Neural cell (in vitro differentiated cells): Measurements from ENCODE around the gene EPHA4. TPM values are rescaled to one million over a fixed set of nuclear protein-coding genes. Genes with fewer than 3 reads are reported as not detected.

ENCODE experiments used
- H2AFZ ChIP-seq: fragments of 200-600, 300-800 bp; sonication (generic), shearing (Covaris generic); 2 replicates; pipeline ENCODE4 v1.6.0; 2014; ENCODE audit warnings: low read depth, mild to moderate bottlenecking, antibody characterized with exemption, low read length, moderate library complexity
- H3F3A ChIP-seq: fragments of 200-600 bp; shearing (Covaris generic); 2 replicates; pipeline ENCODE4 v1.6.1; 2016; ENCODE audit warnings: mild to moderate bottlenecking, moderate library complexity, mixed read lengths, antibody characterized with exemption, low read length; ENCODE audit not compliant: insufficient read depth, poor library complexity, severe bottlenecking
- H3K27ac ChIP-seq: fragments of 200-600, 300-800 bp; sonication (generic), shearing (Covaris generic); 2 replicates; pipeline ENCODE4 v1.5.1; 2014; ENCODE audit warnings: mild to moderate bottlenecking, low read length, moderate library complexity
- H3K27me3 ChIP-seq: fragments of 300-800, 200-600 bp; sonication (generic), shearing (Covaris generic); 2 replicates; pipeline ENCODE4 v1.6.0; 2014; ENCODE audit warnings: mild to moderate bottlenecking, low read depth, low read length, moderate library complexity; ENCODE audit not compliant: insufficient read depth
- H3K36me3 ChIP-seq: fragments of 300-800, 200-600 bp; sonication (generic), shearing (Covaris generic); 2 replicates; pipeline ENCODE4 v1.5.1; 2014; ENCODE audit warnings: mild to moderate bottlenecking, antibody characterized with exemption, low read length, moderate library complexity; ENCODE audit not compliant: insufficient read depth
- H3K4me2 ChIP-seq: fragments of 300-800, 200-600 bp; sonication (generic), shearing (Covaris generic); 2 replicates; pipeline ENCODE4 v1.6.0; 2014; ENCODE audit warnings: mild to moderate bottlenecking, low read length
- H3K4me3 ChIP-seq: fragments of 300-800, 200-600 bp; sonication (generic), shearing (Covaris generic); 2 replicates; pipeline ENCODE4 v1.5.1; 2014; ENCODE audit warnings: mild to moderate bottlenecking, low read length, moderate library complexity
- H3K79me2 ChIP-seq: fragments of 200-600 bp; shearing (Covaris generic); replicated peaks from 2 replicates; pipeline ENCODE4 v1.6.0; 2014; ENCODE audit warnings: mild to moderate bottlenecking, low read length, moderate library complexity; ENCODE audit not compliant: insufficient read depth
- H3K9ac ChIP-seq: fragments of 300-800, 200-600 bp; sonication (generic), shearing (Covaris generic); 2 replicates; pipeline ENCODE4 v1.6.1; 2016; ENCODE audit warnings: mild to moderate bottlenecking, low read length, mixed read lengths
- H3K9me2 ChIP-seq: fragments of 200-600 bp; shearing (Covaris generic); 2 replicates; pipeline ENCODE4 v1.6.1; 2016; ENCODE audit warnings: mild to moderate bottlenecking, low read length, mixed read lengths; ENCODE audit not compliant: insufficient read depth
- H3K9me3 ChIP-seq: fragments of 200-600, 300-800 bp; sonication (generic), shearing (Covaris generic); 2 replicates; pipeline ENCODE4 v1.6.1; 2016; ENCODE audit warnings: mild to moderate bottlenecking, mixed run types, low read length, moderate library complexity, mixed read lengths
- H4K20me1 ChIP-seq: fragments of 200-600 bp; shearing (Covaris generic); 2 replicates; pipeline ENCODE4 v1.6.1; 2016; ENCODE audit warnings: mild to moderate bottlenecking, mixed run types; ENCODE audit not compliant: insufficient read depth
- CTCF ChIP-seq: fragments of 450-650 bp; IDR thresholded peaks from 2 replicates; pipeline ENCODE4 v1.5.1; 2014; ENCODE audit warnings: antibody characterized with exemption, mild to moderate bottlenecking, moderate library complexity; ENCODE audit not compliant: poor library complexity, severe bottlenecking
- EP300 ChIP-seq: fragments of 450-650 bp; conservative IDR thresholded peaks from 2 replicates; pipeline ENCODE4 v1.6.1; 2014; ENCODE audit warnings: antibody characterized with exemption, mild to moderate bottlenecking, moderate library complexity; ENCODE audit not compliant: poor library complexity, severe bottlenecking
- EZH2 ChIP-seq: fragments of 200-600, 300-800 bp; shearing (Covaris generic), sonication (generic); IDR thresholded peaks from 2 replicates; pipeline ENCODE4 v1.6.1; 2014; ENCODE audit warnings: antibody characterized with exemption, low read length, borderline replicate concordance, mild to moderate bottlenecking; ENCODE audit not compliant: insufficient read depth, poor library complexity, severe bottlenecking
- MXI1 ChIP-seq: fragments of 450-650 bp; conservative IDR thresholded peaks from 2 replicates; pipeline ENCODE4 v1.6.1; 2014; ENCODE audit warnings: antibody characterized with exemption, mild to moderate bottlenecking; ENCODE audit not compliant: poor library complexity, severe bottlenecking
- POLR2AphosphoS5 ChIP-seq: IDR thresholded peaks from 2 replicates; pipeline ENCODE4 v1.6.1; 2012
- RAD21 ChIP-seq: fragments of 450-650 bp; conservative IDR thresholded peaks from 2 replicates; pipeline ENCODE4 v1.6.1; 2014; ENCODE audit warnings: antibody characterized with exemption, mild to moderate bottlenecking, moderate library complexity
- REST ChIP-seq: IDR thresholded peaks from 2 replicates; pipeline ENCODE4 v1.6.1; 2012; ENCODE audit warnings: borderline replicate concordance
- SMC3 ChIP-seq: fragments of 450-650 bp; conservative IDR thresholded peaks from 2 replicates; pipeline ENCODE4 v1.6.1; 2014; ENCODE audit warnings: antibody characterized with exemption, mild to moderate bottlenecking, moderate library complexity; ENCODE audit not compliant: poor library complexity
- TAF1 ChIP-seq: IDR thresholded peaks from 2 replicates; pipeline ENCODE4 v1.6.1; 2012; ENCODE audit warnings: low read depth
- polyA plus RNA-seq: library from polyadenylated mRNA; depleted of rRNA; stranded (reverse); fragments of >200 nt; gene quantifications from 2 replicates; pipeline ENCODE4 v1.2.3, GENCODE V29; 2014

EPHA4 gene
- polyA plus RNA-seq, 1 donor from 2014 or later: 71.1 TPM

- H4K20me1 ChIP-seq: no peaks in the 10 kb centered on the region
- no peak overlapping the region for H3K27ac ChIP-seq
- H3K9me3 ChIP-seq: no peaks in the 10 kb centered on the region
- no peak overlapping the region for H3K9ac ChIP-seq
- TF ChIP-seq CTCF: no peak
- no peak for TF ChIP-seq EP300
- TF ChIP-seq MXI1: no peak
- H3K79me2 ChIP-seq: no peaks in the 10 kb centered on the region
- no peaks in the 10 kb centered on the region for H3F3A ChIP-seq
- no peaks in the 10 kb centered on the region for H3K36me3 ChIP-seq
- H3K4me3 ChIP-seq: no peak overlapping the region
- no peaks in the 10 kb centered on the region for H3K9me2 ChIP-seq
- H2AFZ ChIP-seq: no peak overlapping the region
- no peaks in the 10 kb centered on the region for H3K27me3 ChIP-seq
- no peak overlapping the region for H3K4me2 ChIP-seq
These were observed 18.8 kb upstream of the EPHA4 start for GRCh38 chr2:221590861-221591365.

GRCh38 chr2:221589696-221590095, 17.6 kb upstream of the EPHA4 start:
- no peaks in the 10 kb centered on the region for H3K79me2 ChIP-seq
- no peaks in the 10 kb centered on the region for H3K36me3 ChIP-seq
- no peak overlapping the region for H3K27ac ChIP-seq
- H3K9me2 ChIP-seq: no peaks in the 10 kb centered on the region
- H3K9ac ChIP-seq: no peak overlapping the region
- no peaks in the 10 kb centered on the region for H3K27me3 ChIP-seq
- H3F3A ChIP-seq: no peaks in the 10 kb centered on the region
- no peaks in the 10 kb centered on the region for H3K9me3 ChIP-seq
- TF ChIP-seq TAF1 (no peak), REST (no peak), RAD21 (no peak), POLR2AphosphoS5 (no peak), SMC3 (no peak), EZH2 (no peak)
- H3K4me2 ChIP-seq: no peak overlapping the region
- no peak overlapping the region for H2AFZ ChIP-seq
- no peaks in the 10 kb centered on the region for H4K20me1 ChIP-seq
- H3K4me3 ChIP-seq: no peak overlapping the region

DNA sequence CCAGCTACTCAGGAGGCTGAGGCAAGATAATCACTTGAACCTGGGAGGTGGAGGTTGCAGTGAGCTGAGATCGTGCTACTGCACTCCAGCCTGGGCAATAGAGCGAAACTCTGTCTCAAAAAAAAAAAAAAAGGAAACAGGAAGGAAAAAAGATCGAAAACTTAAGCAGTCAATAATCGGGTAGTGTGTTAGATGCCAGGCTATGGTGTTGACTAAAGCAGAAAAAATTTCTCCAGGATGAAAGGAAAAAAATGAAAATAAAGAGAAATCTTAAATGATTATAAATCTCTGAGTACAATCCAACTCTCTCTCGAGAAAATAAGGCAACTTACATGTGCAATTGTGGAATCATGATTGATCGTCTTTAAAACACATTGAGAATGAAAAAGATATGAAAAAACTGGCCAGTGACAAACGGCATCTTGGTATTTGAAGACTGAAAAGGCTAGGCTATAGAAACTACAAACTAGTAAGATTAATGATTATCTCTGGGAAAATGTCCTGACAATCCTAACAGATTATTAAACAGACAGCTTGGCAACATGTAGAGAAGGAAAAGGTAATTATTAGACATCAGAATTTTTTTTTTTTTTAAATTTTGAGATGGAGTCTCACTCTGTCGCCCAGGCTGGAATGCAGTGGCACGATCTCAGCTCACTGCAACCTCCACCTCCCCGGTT, 16.3 kb upstream of the EPHA4 start:
- no peaks in the 10 kb centered on the region for H3K27me3 ChIP-seq
- H3K9me3 ChIP-seq: no peaks in the 10 kb centered on the region
- H3K9ac ChIP-seq: no peak overlapping the region
- H3K9me2 ChIP-seq: no peaks in the 10 kb centered on the region
- TF ChIP-seq MXI1 (no peak), CTCF (no peak), TAF1 (no peak), SMC3 (no peak), EZH2 (no peak), POLR2AphosphoS5 (no peak)
- H3F3A ChIP-seq: no peaks in the 10 kb centered on the region
- no peaks in the 10 kb centered on the region for H3K36me3 ChIP-seq
- H3K27ac ChIP-seq: no peak overlapping the region
- H3K4me3 ChIP-seq: no peak overlapping the region
- no peak overlapping the region for H3K4me2 ChIP-seq
- H4K20me1 ChIP-seq: no peaks in the 10 kb centered on the region
- H2AFZ ChIP-seq: no peak overlapping the region
- no peaks in the 10 kb centered on the region for H3K79me2 ChIP-seq
